HepG2 (cell line): Measurements from ENCODE around the gene TECTA. TPM values are rescaled to one million over a fixed set of nuclear protein-coding genes. Genes with fewer than 3 reads are reported as not detected.

Experiments used
- ATAC-seq: fragments of 200-7000 bp; cut with Tn5 transposase; 3 replicates; pipeline ENCODE4 v1.9.1; 2020; ENCODE audit warnings: mild to moderate bottlenecking, moderate library complexity
- BruUV-seq: library from RNA; stranded (reverse); fragments of 400-500 nt; replicated peaks from 2 replicates; lab custom pipeline; 2021; lab: Mats Ljungman, UMichigan
- CTCF ChIA-PET: fragments of 300-600 bp; formaldehyde crosslinking; extraction: SDS; loops from one replicate; lab custom pipeline; 2021; ENCODE audit warnings: low total read pairs, inconsistent platforms, low intra/inter-chr PET ratio; lab: Yijun Ruan, JAX
- POLR2A ChIA-PET: fragments of 350-600 bp; sonication (Branson Sonifier 250); formaldehyde crosslinking; loops from one replicate; lab custom pipeline; 2020; ENCODE audit warnings: antibody characterized with exemption, inconsistent platforms; lab: Yijun Ruan, JAX
- DNase-seq: peaks from one replicate; pipeline ENCODE4 v3.0.0-alpha.2; 2015; ENCODE audit warnings: low spot score
- FAIRE-seq: peaks from 3 replicates; lab custom pipeline; 2011; peaks lifted over from hg19 to GRCh38; lab: Jason Lieb, UNC
- H2AFZ ChIP-seq: one replicate; pipeline ENCODE4 v1.6.1; 2011; ENCODE audit warnings: low read length, inconsistent platforms
- H3K27ac ChIP-seq: fragments of 300-600 bp; 3 replicates; pipeline ENCODE4 v1.8.0; 2011; ENCODE audit warnings: mixed run types, mild to moderate bottlenecking, mixed read lengths, low read length, inconsistent platforms; ENCODE audit not compliant: insufficient read depth; ENCODE audit errors: extremely low read length
- H3K27me3 ChIP-seq, 2 experiments: fragments of 200-600 bp in 1 of 2; 2 replicates in 1 of 2; 3 replicates in 1 of 2; pipeline versions ENCODE4 v1.6.0 to v1.8.0; 2011; ENCODE audit warnings: low read length in 2 of 2, mild to moderate bottlenecking in 2 of 2, moderate library complexity in 2 of 2, inconsistent platforms in 1 of 2; ENCODE audit not compliant: insufficient read depth in 2 of 2, control insufficient read depth in 1 of 2
- H3K36me3 ChIP-seq, 2 experiments: fragments of 200-600 bp in 1 of 2; replicated peaks in 1 of 2; 2 replicates in 1 of 2; 3 replicates in 1 of 2; pipeline versions ENCODE4 v1.5.1 to v1.8.0; 2011; ENCODE audit warnings: low read length in 2 of 2, inconsistent platforms in 1 of 2; ENCODE audit not compliant: insufficient read depth in 2 of 2, control insufficient read depth in 1 of 2
- H3K4me1 ChIP-seq: 2 replicates; pipeline ENCODE4 v1.5.1; 2012; ENCODE audit warnings: low read length, inconsistent platforms; ENCODE audit not compliant: insufficient read depth
- H3K4me2 ChIP-seq: 2 replicates; pipeline ENCODE4 v1.6.0; 2011; ENCODE audit warnings: low read depth, low read length, inconsistent platforms
- H3K4me3 ChIP-seq, 3 experiments: fragments of 200-600 bp in 1 of 3; sonication (generic), shearing (Covaris generic) in 1 of 3; replicated peaks in 1 of 3; 2 replicates each; pipeline ENCODE4 v1.5.1; 2011 to 2016; ENCODE audit warnings: low read length in 3 of 3, inconsistent platforms in 2 of 3, low read depth in 2 of 3, mild to moderate bottlenecking in 2 of 3, control low read depth in 1 of 3, mixed read lengths in 1 of 3; ENCODE audit not compliant: insufficient read depth in 1 of 3
- H3K79me2 ChIP-seq: one replicate; pipeline ENCODE4 v1.6.1; 2011; ENCODE audit warnings: low read length, inconsistent platforms; ENCODE audit not compliant: insufficient read depth
- H3K9ac ChIP-seq: 2 replicates; pipeline ENCODE4 v1.6.0; 2011; ENCODE audit warnings: mild to moderate bottlenecking, low read depth, low read length, inconsistent platforms; ENCODE audit not compliant: insufficient read depth
- H3K9me3 ChIP-seq: 2 replicates; pipeline ENCODE4 v1.5.1; 2012; ENCODE audit warnings: mild to moderate bottlenecking, low read length
- H4K20me1 ChIP-seq: 2 replicates; pipeline ENCODE4 v1.6.0; 2011; ENCODE audit warnings: inconsistent platforms, mild to moderate bottlenecking, low read length, moderate library complexity; ENCODE audit not compliant: insufficient read depth
- CAMTA2 ChIP-seq: sonication (generic); formaldehyde crosslinking; IDR thresholded peaks from 2 replicates; pipeline ENCODE4 v1.4.0; 2020; ENCODE audit warnings: mild to moderate bottlenecking, missing genetic modification reagents, borderline replicate concordance
- CBX5 ChIP-seq: sonication (generic); formaldehyde crosslinking; IDR thresholded peaks from 2 replicates; pipeline ENCODE4 v1.4.0; 2020; ENCODE audit warnings: missing genetic modification reagents, borderline replicate concordance
- ESRRA ChIP-seq: sonication (generic); formaldehyde crosslinking; IDR thresholded peaks from 2 replicates; pipeline ENCODE4 v1.5.1; 2020; ENCODE audit warnings: mild to moderate bottlenecking, low read depth, missing genetic modification reagents
- GABPA ChIP-seq, 2 experiments: IDR thresholded peaks; 2 replicates each; pipeline ENCODE4 v1.6.1; 2011 to 2016; ENCODE audit warnings: low read depth in 2 of 2, low read length in 1 of 2, missing biosample characterization in 1 of 2, missing genetic modification characterization in 1 of 2
- GPBP1L1 ChIP-seq: sonication (generic); formaldehyde crosslinking; IDR thresholded peaks from 2 replicates; pipeline ENCODE4 v1.5.0; 2020; ENCODE audit warnings: mild to moderate bottlenecking, missing genetic modification reagents
- JUND ChIP-seq: sonication (generic); formaldehyde crosslinking; IDR thresholded peaks from 2 replicates; pipeline ENCODE4 v1.8.0; 2022; ENCODE audit warnings: mild to moderate bottlenecking, missing genetic modification reagents
- LBX2 ChIP-seq: sonication (generic); formaldehyde crosslinking; IDR thresholded peaks from 2 replicates; pipeline ENCODE4 v1.5.0; 2020; ENCODE audit warnings: missing genetic modification reagents, mild to moderate bottlenecking, borderline replicate concordance
- MAF1 ChIP-seq: sonication (generic); formaldehyde crosslinking; IDR thresholded peaks from 2 replicates; pipeline ENCODE4 v1.5.0; 2020; ENCODE audit warnings: missing genetic modification reagents, borderline replicate concordance
- MAX ChIP-seq: IDR thresholded peaks from 2 replicates; pipeline ENCODE4 v1.6.1; 2012; ENCODE audit warnings: inconsistent platforms
- MXD4 ChIP-seq: IDR thresholded peaks from 2 replicates; pipeline ENCODE4 v1.6.1; 2016; ENCODE audit warnings: mild to moderate bottlenecking, missing biosample characterization, missing genetic modification reagents
- RFX3 ChIP-seq: IDR thresholded peaks from 2 replicates; pipeline ENCODE4 v1.6.1; 2016; ENCODE audit warnings: missing biosample characterization, missing genetic modification reagents
- SMARCC2 ChIP-seq: fragments of 450-650 bp; IDR thresholded peaks from 2 replicates; pipeline ENCODE4 v1.6.1; 2017; ENCODE audit warnings: antibody characterized with exemption, mild to moderate bottlenecking
- ZFP36L2 ChIP-seq: sonication (generic); formaldehyde crosslinking; IDR thresholded peaks from 2 replicates; pipeline ENCODE4 v1.4.0; 2020; ENCODE audit warnings: missing genetic modification reagents
- ZNF570 ChIP-seq: sonication (generic); formaldehyde crosslinking; IDR thresholded peaks from 2 replicates; pipeline ENCODE4 v1.4.0; 2020; ENCODE audit warnings: mild to moderate bottlenecking, missing genetic modification reagents, borderline replicate concordance
- ZNF607 ChIP-seq: sonication (generic); formaldehyde crosslinking; IDR thresholded peaks from 2 replicates; pipeline ENCODE4 v1.5.1; 2020; ENCODE audit warnings: missing genetic modification reagents, mild to moderate bottlenecking, borderline replicate concordance
- ZNF792 ChIP-seq: IDR thresholded peaks from 2 replicates; pipeline ENCODE4 v1.6.1; 2016
- WGBS: methylation state at CpG from one replicate; pipeline ENCODE4 v1.1.6; 2017; ENCODE audit warnings: low lambda C conversion rate; 5-methylcytosine and 5-hydroxymethylcytosine counted together
- in situ Hi-C: cut with HindIII; loops from 2 replicates; pipeline ENCODE4 v1.10.0; 2017; ENCODE audit warnings: low pct_unique_long_range_greater_than_20kb; ENCODE audit not compliant: extremely low pct_ligation_motif_present
- intact Hi-C: fragments of 100-400 bp; cut with micrococcal nuclease; formaldehyde crosslinking; loops from one replicate; pipeline ENCODE4 v1.10.0; 2022; ENCODE audit not compliant: unreplicated experiment
- polyA plus RNA-seq, 8 experiments: library from polyadenylated mRNA; depleted of rRNA in 3 of 8; stranded (reverse) in 7 of 8; unstranded in 1 of 8; fragments of >200 nt; fragmentation: Illumina TruSeq in 4 of 8; extraction: Trizol in 4 of 8; gene quantifications; 2 replicates each; pipeline versions ENCODE4 v1.2.1 to v1.2.3, GENCODE V29; 2011 to 2016; ENCODE audit warnings: low read depth in 4 of 8, missing spikeins in 1 of 8, mixed read lengths in 1 of 8; ENCODE audit not compliant: insufficient read depth in 1 of 8
- total RNA-seq, 5 experiments: library from RNA; depleted of rRNA; stranded (reverse); fragments of >200 nt; fragmentation: Illumina TruSeq; extraction: Trizol; gene quantifications; 2 replicates each; pipeline ENCODE4 v1.2.3, GENCODE V29; 2016; ENCODE audit warnings: low read depth in 1 of 5
- TF ChIP-seq, protein P1 (sequence below): sonication (generic); formaldehyde crosslinking; IDR thresholded peaks from 2 replicates; pipeline ENCODE4 v1.5.1; 2020; ENCODE audit warnings: missing genetic modification reagents, mild to moderate bottlenecking, borderline replicate concordance
- TF ChIP-seq, protein P2 (sequence below): sonication (generic); formaldehyde crosslinking; IDR thresholded peaks from 2 replicates; pipeline ENCODE4 v1.5.0; 2020; ENCODE audit warnings: missing genetic modification reagents

The TECTA gene
- total and polyA plus RNA-seq, 2 of the 13 experiments (the other 11 are each of a cell fraction or from before 2014, with no cell fraction given), result 0.04 to 0.17 TPM

- TF ChIP-seq, protein P1, sequence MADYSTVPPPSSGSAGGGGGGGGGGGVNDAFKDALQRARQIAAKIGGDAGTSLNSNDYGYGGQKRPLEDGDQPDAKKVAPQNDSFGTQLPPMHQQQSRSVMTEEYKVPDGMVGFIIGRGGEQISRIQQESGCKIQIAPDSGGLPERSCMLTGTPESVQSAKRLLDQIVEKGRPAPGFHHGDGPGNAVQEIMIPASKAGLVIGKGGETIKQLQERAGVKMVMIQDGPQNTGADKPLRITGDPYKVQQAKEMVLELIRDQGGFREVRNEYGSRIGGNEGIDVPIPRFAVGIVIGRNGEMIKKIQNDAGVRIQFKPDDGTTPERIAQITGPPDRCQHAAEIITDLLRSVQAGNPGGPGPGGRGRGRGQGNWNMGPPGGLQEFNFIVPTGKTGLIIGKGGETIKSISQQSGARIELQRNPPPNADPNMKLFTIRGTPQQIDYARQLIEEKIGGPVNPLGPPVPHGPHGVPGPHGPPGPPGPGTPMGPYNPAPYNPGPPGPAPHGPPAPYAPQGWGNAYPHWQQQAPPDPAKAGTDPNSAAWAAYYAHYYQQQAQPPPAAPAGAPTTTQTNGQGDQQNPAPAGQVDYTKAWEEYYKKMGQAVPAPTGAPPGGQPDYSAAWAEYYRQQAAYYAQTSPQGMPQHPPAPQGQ (CRISPR knock-in tag), result no peak
- TF ChIP-seq GPBP1L1 (CRISPR knock-in tag), result no peak
- TF ChIP-seq CBX5 (CRISPR knock-in tag), result no peak
- no peak for TF ChIP-seq RFX3 (CRISPR knock-in tag)
- no peak for TF ChIP-seq ZFP36L2 (CRISPR knock-in tag)
- TF ChIP-seq MAF1 (CRISPR knock-in tag), result no peak
- no peak for TF ChIP-seq ZNF792 (CRISPR knock-in tag)
- TF ChIP-seq, all 625 proteins: peak for 0
Observed at GRCh38 chr11:121100943-121101342, at the start of gene TECTA (continued).

DNA sequence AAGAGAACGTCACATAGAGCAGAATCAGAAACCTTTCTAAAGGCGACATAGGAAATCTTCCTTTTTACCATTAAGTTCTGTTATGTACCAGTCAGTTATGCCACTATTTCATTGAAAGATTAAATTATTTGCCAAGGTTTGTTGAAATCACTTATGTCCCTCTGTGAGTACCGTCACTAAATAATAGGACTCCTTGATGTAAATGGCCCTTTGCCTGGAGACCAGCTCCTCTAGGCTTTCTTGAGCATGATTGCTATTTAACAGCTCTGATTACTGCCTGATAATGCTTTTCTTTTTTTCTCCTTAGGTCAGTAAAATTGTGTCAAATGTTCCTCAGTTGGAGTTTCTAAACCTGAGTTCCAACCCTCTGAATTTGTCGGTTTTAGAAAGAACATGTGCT is 47.8 kb upstream of the TECTA start:
- CTCF ChIA-PET, result no interaction called here
- no peak overlapping the region for H3K4me2 ChIP-seq
- in situ Hi-C loops, result no loop called here
- TF ChIP-seq ESRRA (CRISPR knock-in tag) (no peak), GABPA (IDR thresholded peaks at IDR 0.05; ENCODE audit: low read depth, low read length) (no peak), GABPA (CRISPR knock-in tag; IDR thresholded peaks at IDR 0.05; ENCODE audit: low read depth) (no peak), CAMTA2 (no peak), ZNF607 (no peak), ZNF570 (CRISPR knock-in tag) (no peak), MXD4 (no peak), LBX2 (CRISPR knock-in tag) (no peak), SMARCC2 (no peak), JUND (no peak), MAX (no peak)
- TF ChIP-seq, protein P2, sequence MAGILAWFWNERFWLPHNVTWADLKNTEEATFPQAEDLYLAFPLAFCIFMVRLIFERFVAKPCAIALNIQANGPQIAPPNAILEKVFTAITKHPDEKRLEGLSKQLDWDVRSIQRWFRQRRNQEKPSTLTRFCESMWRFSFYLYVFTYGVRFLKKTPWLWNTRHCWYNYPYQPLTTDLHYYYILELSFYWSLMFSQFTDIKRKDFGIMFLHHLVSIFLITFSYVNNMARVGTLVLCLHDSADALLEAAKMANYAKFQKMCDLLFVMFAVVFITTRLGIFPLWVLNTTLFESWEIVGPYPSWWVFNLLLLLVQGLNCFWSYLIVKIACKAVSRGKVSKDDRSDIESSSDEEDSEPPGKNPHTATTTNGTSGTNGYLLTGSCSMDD (CRISPR knock-in tag), result no peak

More for the DNA sequence above, 47.8 kb upstream of the TECTA start:
- BruUV-seq, result no TSS peak
- Histone ChIP-seq H3K79me2 (no peaks in the 10 kb centered on the region), H3K9ac (no peak overlapping the region), H3K4me1 (no peaks in the 10 kb centered on the region), H4K20me1 (no peaks in the 10 kb centered on the region), H3K9me3 (no peaks in the 10 kb centered on the region), H3K4me3 (no peak overlapping the region), H3K36me3 (peaks cover 4 to 37% of the 10 kb centered on the region in 2 experiments), H3K27ac (no peak overlapping the region), H2AFZ (no peak overlapping the region), H3K27me3 (no peaks in the 10 kb centered on the region)
- no peak for FAIRE-seq
- DNase-seq, result no peak
- POLR2A ChIA-PET, result no interaction called here
- ATAC-seq, result no peak
- WGBS, result 99% methylated on average over 4 of the region's 4 CpGs
- intact Hi-C loops, result no loop called here
